Activated CD8-positive, alpha-beta memory T cell treated with anti-CD3 and anti-CD28 coated beads for 36 hours (primary cell): ENCODE results near the gene KCNMA1. TPM values are rescaled to one million over a fixed set of nuclear protein-coding genes. Genes with fewer than 3 reads are reported as not detected.
"Not testable (repeated sequence)": the region's sequence is repeated elsewhere in the genome, so short reads cannot be mapped to it uniquely, and the experiment has no call there.

Experiments
- CTCF ChIA-PET: fragments of 350-600 bp; sonication (Branson Sonifier 250); formaldehyde crosslinking; loops from one replicate; lab custom pipeline; 2021; ENCODE audit warnings: antibody characterized with exemption; lab: Charles Lee
- POLR2A ChIA-PET: fragments of 350-600 bp; sonication (Branson Sonifier 250); formaldehyde crosslinking; loops from one replicate; lab custom pipeline; 2021; ENCODE audit warnings: antibody characterized with exemption; lab: Charles Lee
- total RNA-seq, 2 experiments: library from RNA; stranded (reverse); gene quantifications; one replicate each; pipeline ENCODE4 v1.2.3, GENCODE V29; 2021

The KCNMA1 gene
- total RNA-seq, 2 experiments from 2014 or later: not detected

DNA sequence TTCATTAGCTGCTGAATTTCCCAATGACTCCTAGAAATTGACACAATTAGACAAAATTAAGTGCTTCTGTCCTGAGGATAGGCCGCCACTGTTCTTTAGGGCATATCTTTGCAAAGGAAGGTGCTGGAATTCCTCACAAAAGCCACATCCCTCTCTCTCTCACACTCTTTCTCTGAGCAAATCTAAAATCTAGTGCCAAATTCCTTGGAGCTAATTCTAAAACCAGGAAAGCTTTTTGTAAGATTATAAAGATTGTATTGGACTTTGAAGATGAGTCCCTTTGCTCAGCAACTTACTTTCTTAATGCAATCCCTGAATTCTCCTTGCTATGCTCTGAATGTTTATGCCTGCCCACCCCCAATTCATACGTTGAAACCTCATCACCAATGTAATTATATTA is 288.9 kb downstream of the KCNMA1 start:
- ChIA-PET POLR2A (no interaction called here), CTCF (no interaction called here)

DNA sequence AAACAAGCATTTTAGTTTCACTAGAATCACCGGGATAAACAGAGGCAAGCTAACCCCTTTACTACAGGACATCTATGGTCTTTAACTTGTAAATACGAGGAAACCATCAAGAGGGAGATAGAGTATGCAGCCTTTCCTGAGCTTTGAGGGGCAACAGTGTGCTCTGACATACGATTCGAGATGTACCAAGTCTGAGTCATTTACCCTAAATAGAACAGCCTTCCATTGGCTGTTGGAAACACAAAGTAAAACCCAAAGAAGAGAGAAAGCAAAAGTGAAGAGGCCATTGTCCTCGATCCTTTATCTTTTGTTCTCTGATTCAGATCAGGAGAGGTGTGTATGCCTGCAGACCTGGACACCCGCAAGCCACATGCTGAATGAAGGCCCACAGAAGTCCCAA is 289.5 kb downstream of the KCNMA1 start:
- ChIA-PET CTCF (no interaction called here), POLR2A (no interaction called here)

DNA sequence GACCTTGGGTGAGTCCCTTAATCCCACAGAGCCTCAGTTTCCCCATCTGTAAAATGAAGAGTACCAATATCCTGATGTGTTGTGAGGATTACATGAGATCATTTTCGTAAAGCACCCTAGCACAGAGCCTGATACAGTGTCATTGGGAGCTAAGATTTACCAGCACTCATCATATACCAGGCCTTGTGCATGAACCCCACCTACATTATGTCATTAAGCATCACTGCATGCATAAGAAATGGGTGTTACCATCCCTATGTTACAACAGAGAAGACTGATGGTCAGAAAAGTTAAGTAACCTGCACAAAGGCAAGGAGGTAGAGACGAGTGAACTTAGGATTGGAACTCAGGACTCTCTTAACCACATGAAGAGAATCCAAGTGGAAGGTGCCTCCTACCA is 290.6 kb downstream of the KCNMA1 start:
- ChIA-PET POLR2A (no interaction called here), CTCF (no interaction called here)

DNA sequence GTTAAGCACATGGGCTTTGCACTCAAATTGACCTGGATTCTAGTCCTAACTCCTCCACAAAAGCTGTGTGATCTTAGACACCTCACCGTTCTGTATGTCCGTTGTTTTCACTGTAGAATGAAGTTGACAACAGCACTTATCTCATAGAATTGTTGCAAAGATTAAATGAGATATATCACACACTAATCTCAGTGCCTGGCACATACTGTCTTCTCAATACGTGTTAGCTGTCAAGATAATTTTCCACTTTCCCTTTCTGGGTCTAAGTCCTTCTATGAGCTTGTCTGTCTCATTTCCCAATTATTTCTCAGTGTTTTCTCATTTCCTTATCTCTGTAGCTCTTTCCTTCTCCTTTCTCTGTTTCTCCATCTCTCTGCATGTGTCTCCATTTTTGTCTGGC is 296.6 kb downstream of the KCNMA1 start:
- POLR2A ChIA-PET: no interaction called here
- CTCF ChIA-PET: no interaction called here

DNA sequence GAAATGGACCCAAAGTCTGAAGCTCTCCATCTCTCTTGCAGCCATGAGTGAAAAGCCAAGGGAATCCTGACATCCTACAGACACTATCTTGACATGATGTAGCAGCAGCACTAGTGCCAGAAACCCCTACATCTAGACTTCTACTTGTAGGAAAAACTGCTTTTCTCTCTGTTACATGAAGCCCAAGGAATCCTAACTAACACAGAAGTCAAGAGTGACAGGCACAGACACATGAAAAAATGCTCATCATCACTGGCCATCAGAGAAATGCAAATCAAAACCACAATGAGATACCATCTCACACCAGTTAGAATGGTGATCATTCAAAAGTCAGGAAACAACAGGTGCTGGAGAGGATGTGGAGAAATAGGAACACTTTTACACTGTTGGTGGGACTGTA is 297.7 kb downstream of the KCNMA1 start:
- CTCF ChIA-PET, POLR2A ChIA-PET: not testable (repeated sequence)

DNA sequence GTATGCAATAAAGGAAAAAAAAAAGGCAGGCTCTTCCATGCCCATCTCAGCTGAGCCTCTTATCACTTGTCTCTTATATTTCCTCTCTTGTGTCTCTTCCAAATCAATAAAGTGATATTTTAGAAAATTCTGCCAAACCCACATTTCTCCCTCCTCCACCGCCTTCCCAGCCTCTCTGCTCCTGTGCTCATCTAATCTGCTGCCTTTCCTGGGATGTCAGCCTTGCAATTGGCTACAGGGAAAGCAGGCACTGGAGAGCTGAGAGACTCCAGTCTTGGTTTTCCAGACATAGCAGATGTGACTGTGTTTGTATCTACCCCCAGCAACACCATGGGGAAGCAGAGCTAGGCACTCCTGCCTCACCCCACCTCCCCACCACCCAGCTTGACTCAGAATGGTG is 298.4 kb downstream of the KCNMA1 start:
- ChIA-PET POLR2A (no interaction called here), CTCF (no interaction called here)

DNA sequence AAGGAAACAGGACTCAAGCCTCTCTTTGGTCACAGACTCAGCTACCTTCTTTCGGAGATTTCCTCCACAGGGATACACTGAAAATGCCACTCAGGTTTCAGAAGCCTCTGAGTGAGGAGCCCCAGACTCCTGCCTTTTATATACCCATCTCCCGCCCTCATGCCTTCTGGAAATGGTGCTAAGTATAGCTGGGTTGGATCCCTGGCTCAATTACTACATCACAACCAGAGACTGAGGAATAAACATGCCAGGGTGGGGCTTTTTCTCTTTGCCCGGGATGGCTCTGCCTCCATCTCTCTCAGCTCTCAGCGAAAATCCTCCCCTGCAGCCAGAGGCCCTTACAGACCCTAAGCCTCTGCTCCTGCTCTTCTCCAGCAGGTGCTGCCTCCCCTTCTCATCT is 299.5 kb downstream of the KCNMA1 start:
- ChIA-PET POLR2A (no interaction called here), CTCF (no interaction called here)

DNA sequence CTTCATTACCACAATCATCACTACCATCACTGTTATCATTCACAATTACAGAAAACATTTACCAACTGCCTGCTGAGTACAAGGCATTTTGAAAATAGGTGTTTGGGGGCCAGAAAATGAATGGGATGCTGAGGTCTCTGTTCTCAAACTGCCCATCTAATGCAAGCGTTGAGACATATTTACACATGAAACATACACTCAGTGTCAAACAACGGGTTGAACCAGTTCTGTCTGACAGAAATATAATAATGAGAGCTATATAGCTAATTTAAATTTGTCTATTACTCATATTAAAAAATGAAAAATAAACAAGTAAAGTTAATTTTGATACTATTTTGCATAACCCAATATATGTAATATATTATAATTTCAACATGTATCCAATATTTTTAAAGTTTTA is 303.1 kb downstream of the KCNMA1 start:
- ChIA-PET CTCF (no interaction called here), POLR2A (no interaction called here)

DNA sequence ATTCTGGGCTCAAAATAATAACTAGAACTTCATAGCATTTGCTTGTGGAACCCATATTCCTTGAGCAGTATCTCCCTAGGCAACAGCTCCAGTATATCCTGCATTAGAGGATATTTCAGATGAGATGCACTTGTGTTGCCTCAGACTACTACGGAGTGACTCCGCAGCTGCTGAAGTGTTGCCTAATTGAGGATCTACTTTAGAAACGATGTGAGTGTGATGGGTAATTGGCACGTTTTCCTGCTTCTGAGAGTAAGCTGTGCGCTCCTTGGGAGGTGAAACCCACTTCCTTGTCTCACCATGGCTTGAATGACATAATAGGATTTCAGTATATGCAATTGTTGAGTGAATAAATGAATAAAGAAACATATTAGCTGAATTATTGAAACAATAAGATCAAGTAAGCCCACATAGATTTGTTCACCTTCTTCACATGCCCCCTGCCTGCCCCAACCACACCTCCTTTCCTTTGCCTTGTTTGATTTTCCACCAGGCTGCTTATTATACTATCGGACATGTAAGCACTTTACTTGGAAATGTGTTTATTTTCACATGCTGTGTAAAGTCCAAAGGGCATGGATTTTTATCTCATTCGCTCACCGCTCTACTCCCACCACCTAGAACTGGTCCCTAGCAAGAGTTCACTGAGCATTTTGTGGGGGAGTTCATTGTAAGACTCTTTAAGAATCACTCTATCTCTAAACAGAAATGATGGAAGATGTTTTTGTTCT is 303.8 kb downstream of the KCNMA1 start:
- CTCF ChIA-PET: no interaction called here

DNA sequence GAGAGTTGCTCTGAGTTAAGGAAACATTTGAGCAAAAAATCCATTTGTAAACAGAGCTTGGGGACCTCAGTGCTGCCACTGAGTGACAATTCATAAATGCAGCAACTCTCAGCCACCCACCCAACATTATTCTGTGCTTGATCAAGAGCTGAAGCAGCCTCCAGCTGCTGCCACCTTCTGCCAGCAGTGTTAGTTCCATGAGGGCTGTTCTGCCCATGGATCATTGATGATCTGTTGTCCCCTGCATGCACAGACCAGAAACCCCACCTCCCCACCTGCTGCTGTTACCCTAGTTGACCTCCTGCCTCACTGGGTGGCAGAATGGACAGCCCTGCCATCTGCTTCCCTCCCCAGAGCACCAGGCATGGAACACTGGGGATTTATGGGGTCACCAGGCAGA is 305.4 kb downstream of the KCNMA1 start:
- ChIA-PET POLR2A (no interaction called here), CTCF (no interaction called here)

More for the DNA sequence above, 303.8 kb downstream of the KCNMA1 start:
- POLR2A ChIA-PET: no interaction called here

DNA sequence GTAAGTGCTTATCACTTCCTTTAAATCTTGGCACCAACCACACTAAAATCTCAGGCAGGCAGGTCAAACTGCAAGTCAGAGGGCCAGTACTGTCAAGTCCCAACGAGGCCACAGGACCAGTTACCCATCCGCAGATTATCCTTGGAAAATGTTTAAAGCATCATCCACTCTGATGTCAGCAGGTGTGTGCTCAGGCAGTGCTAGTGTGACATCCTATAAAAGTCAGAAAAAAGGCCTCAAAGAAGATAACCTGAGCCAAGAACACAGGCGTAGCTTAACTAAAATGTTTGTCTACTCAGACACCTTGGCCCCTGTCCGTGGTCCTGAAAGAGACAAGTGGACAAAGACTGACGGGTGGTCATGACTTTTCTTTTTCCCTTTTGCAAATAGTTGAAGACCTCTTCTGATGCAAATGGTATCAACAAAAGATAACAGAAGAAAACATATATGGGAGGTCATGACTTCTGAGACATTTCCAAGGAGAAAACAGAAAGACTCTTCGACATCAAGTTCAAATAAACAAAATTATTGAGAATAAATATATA is 309.3 kb downstream of the KCNMA1 start:
- ChIA-PET POLR2A (no interaction called here), CTCF (no interaction called here)

DNA sequence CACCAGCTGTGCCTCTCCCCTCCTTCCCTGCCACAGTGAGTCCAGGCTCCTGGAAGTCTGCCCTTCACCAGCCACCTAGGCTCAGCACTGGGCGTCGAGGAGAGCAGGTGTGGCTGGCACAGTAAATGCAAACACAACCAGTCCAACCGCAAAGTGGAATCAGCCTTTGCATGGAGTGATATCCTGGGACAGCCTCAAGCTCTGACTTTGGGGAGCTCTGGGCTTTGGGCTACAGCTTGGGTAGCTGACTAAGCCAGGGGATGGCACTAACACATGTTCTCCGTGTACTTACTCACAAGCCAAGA is 312.4 kb downstream of the KCNMA1 start:
- CTCF ChIA-PET: no interaction called here
- POLR2A ChIA-PET: no interaction called here

DNA sequence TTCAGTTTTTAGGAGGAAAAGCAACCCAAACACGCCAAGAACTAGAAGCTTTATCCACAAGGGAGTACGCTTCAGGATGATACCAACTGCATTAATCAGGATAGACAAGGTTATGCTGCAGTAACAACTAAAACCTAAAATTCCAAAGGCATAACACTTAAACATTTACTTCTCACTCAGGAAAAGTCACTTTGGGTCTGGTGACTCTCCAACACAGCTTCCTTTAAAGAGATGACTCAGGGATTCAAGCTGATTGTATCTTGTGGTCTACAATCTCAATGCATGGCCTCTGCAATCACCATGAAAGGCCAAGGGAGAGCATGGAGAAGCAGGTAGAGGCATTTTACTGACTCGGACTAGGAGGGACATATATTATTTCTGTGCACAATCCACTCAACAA is 315.8 kb downstream of the KCNMA1 start:
- ChIA-PET CTCF (no interaction called here), POLR2A (no interaction called here)

DNA sequence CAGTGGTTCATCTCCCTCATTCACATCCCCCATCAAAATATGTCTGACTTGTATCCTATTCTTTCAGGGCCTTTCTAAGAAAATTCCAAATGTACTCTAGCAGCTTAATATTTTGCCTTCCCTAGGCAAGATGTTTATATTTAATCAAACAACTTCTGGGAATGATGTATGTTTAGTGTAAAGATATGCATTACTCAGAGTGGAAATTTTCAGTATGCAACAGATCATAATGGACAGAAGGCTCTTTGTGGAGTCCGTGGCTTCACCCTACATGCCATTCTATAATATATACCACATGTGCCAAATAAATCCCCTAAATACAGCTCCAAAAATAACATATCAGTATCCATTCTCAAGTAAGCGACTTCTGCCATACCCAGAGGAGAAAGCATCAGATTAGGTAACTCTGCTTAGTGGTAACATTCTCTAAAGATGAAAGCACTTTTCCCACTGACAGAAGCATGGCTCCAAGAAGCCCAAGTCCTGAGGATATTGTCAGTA is 316.6 kb downstream of the KCNMA1 start:
- ChIA-PET CTCF (no interaction called here), POLR2A (no interaction called here)

DNA sequence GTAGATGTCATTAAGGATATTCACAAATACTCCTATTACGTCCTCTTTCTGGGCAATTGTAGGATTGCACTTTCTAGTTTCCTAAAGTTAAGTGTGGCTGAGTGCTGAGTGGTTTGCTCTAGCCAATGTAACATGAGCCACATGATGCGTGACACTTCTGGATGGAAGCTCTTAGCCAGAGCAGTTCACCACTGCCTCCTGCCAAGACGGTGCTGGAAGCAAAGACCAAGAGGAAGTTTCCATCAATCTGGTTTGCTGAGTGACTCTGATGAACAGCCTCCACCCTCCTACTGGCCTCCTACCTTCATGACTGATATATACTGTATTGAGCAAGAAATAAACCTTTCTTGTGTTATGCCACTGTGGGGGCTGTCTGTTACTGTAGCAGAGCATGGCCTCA is 318.1 kb downstream of the KCNMA1 start:
- CTCF ChIA-PET: interaction anchor here (0.6 kb wide), 1 partner anchor 372 kb away, joined by 3 read pairs; no protein-coding TSS in a partner anchor
- POLR2A ChIA-PET: no interaction called here

DNA sequence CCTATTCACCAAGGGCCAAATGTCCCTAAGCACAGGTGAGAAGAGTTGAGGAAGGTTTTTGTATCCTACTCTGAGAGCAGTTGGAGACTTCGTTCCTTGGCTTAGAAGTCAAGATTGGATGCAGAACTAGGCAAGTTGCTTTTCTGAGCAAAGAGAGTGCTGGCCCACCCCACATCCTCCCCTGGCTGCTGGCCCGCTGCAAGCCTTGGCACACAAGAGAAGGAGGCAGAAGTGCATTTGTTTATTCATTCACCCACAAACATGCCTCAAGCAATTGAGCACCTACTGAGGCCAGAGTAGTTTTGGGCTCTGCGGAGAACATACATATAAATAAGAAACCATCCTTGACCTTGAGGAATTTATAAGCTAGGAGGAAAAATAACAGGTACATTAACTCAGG is 318.9 kb downstream of the KCNMA1 start:
- ChIA-PET POLR2A (no interaction called here), CTCF (interaction anchor here (0.6 kb wide), 1 partner anchor 373 kb away, joined by 3 read pairs; no protein-coding TSS in a partner anchor)

DNA sequence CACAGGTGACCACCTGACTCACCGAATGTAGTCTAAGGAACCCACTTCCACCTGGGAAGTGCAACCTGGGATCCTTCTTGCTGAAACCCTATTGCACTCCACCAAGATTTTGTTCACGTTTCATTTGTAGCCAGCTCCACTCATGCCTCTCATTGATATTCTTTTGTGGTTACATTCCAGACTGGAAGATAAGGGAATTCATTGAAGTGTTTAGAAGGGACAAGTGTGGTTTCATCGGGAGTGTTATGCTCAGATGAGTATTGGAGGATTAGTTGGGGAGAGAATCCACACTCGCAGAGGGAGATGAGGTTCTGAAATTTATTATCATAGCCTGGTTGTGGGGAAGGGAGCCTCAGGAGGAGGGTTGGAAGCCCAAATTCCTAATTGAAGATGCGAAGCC is 320.4 kb downstream of the KCNMA1 start:
- ChIA-PET POLR2A (no interaction called here), CTCF (no interaction called here)

DNA sequence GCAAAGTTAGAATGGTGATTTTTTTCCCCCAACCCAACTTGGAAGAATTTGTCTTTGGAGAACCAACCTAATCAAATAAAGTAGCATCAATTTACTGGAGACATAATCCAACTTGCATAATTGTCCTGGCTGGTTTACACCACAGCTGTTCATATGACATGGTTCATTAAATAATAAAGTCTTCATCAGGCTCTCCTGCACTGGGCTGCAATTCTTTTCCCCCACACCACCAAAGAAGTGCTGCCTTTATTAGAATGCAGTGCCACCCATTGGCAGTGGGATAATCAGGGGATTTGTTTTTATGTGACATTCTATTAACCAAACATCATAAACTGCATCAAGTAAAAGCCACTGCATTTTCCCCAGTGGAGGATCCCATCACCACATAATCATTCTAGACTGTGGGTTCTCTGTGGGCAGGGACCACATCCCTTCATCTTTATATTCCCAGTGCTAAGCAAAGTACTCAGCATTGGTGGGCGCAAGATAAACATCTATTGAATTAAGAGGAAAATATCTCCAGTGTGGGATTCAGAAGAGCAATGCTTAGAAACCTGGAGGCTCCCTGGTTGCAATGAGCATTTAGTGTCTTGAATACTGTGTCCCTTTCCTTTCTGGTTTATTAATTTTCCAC is 322.0 kb downstream of the KCNMA1 start:
- CTCF ChIA-PET: no interaction called here
- POLR2A ChIA-PET: no interaction called here

DNA sequence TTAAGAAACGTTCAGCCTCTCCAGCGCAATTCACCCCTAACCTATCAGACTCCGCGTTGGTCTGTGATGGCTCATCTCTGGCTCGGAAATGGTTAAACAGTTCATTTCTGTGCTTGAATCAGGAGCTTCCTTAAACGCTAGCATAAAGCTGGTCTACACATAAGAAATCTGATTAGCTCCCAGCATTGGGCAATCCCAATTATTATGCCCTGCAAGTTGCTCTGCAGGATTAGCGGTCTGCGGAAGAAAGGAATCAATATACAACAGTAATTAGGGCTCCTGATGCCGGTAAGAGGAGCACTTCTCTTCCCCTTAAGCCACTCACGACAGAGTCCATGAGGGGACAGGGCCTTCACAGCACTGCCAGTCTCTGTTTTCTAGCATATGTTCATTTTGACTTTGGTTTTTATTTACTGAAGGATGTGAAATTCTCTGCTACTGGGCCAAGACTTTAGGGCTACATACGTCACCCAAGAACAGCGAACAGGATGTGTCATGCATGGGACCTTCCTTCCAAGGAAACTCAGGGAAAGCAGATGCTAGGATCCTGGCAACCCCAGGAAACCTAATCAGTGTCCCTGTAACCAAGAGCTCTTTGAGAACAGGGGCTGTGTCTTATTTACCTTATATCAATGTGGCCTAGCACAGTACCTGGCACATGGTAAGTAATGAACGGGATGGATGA is 324.4 kb downstream of the KCNMA1 start:
- ChIA-PET CTCF (no interaction called here), POLR2A (no interaction called here)

DNA sequence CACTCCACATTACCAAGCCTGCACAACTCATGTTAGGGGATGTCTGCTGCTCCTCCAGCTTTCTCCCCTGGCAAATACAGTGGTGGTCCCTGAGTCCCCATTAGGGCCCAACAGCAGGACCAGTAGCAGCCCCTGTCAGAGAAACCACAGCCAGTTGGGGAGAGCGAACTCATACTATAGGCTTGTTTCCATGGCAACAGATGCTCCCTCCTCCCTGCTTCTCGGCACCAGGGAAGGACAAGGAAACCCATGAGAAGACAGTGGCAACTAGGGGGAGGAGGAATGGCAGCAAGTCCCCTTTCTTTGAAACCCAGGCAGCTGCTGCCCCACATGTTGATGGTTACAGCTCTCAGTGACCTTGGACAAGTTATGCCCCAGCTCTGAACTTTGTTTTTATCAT is 326.4 kb downstream of the KCNMA1 start:
- POLR2A ChIA-PET: no interaction called here
- CTCF ChIA-PET: no interaction called here
